HPDE6-E6E7 (cell line): Measurements from ENCODE around the gene PROC.
"Not testable (repeated sequence)": the region's sequence is repeated elsewhere in the genome, so short reads cannot be mapped to it uniquely, and the experiment has no call there.

Experiments
- DNase-seq: peaks from one replicate; pipeline ENCODE4 v3.0.0; 2011; ENCODE audit warnings: missing footprints; ENCODE audit errors: extremely low spot score

The PROC gene

DNA sequence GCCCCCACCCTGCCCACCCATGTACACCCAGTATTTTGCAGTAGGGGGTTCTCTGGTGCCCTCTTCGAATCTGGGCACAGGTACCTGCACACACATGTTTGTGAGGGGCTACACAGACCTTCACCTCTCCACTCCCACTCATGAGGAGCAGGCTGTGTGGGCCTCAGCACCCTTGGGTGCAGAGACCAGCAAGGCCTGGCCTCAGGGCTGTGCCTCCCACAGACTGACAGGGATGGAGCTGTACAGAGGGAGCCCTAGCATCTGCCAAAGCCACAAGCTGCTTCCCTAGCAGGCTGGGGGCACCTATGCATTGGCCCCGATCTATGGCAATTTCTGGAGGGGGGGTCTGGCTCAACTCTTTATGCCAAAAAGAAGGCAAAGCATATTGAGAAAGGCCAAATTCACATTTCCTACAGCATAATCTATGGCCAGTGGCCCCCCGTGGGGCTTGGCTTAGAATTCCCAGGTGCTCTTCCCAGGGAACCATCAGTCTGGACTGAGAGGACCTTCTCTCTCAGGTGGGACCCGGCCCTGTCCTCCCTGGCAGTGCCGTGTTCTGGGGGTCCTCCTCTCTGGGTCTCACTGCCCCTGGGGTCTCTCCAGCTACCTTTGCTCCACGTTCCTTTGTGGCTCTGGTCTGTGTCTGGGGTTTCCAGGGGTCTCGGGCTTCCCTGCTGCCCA is 9.3 kb downstream of the PROC start:
- DNase-seq = no peak

DNA sequence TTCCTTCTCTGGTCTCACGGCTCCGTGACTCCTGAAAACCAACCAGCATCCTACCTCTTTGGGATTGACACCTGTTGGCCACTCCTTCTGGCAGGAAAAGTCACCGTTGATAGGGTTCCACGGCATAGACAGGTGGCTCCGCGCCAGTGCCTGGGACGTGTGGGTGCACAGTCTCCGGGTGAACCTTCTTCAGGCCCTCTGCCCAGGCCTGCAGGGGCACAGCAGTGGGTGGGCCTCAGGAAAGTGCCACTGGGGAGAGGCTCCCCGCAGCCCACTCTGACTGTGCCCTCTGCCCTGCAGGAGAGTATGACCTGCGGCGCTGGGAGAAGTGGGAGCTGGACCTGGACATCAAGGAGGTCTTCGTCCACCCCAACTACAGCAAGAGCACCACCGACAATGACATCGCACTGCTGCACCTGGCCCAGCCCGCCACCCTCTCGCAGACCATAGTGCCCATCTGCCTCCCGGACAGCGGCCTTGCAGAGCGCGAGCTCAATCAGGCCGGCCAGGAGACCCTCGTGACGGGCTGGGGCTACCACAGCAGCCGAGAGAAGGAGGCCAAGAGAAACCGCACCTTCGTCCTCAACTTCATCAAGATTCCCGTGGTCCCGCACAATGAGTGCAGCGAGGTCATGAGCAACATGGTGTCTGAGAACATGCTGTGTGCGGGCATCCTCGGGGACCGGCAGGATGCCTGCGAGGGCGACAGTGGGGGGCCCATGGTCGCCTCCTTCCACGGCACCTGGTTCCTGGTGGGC is 10.0 kb downstream of the PROC start:
- DNase-seq = no peak

GRCh38 chr2:127428815-127429109 is 10.5 kb downstream of the PROC start:
- DNase-seq = no peak

- DNase-seq = no peak
Observed at GRCh38 chr2:127429291-127429690, 11.1 kb downstream of the PROC start.

- no peak for DNase-seq
Observed at GRCh38 chr2:127429844-127430425, 11.7 kb downstream of the PROC start.

DNA sequence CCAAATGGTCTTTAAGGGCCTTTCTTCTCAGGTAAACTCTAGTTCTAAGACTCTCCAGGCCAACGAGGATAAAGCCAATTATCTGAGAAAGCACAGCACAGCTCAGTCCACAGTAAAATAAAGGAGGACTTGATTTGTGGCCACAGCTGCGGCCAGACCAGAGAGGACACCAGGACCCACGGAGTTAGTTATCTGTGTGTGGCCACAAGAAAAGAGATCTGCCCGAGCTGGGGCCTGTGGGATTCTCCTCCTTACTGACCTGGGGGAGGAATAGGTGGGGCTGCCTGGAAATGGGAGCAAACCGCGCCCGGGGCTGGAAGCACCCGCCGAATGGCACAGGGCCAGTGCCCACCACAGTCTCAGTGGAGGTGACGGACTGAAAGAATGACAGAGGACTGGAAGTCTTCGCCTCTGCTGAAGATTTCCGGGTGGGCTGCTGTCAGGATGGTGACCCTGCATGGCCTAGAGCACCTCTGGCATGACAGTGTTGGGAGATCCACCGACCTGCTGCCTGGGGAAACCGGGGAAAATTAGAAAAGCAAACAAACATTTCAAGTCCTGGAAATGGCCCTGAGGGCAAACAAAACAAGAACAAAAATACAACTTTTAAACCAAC is 13.3 kb downstream of the PROC start:
- DNase-seq = no peak

GRCh38 chr2:127434515-127434914 is 16.3 kb downstream of the PROC start:
- DNase-seq = no peak

GRCh38 chr2:127437056-127437455 is 18.8 kb downstream of the PROC start:
- no peak for DNase-seq

DNA sequence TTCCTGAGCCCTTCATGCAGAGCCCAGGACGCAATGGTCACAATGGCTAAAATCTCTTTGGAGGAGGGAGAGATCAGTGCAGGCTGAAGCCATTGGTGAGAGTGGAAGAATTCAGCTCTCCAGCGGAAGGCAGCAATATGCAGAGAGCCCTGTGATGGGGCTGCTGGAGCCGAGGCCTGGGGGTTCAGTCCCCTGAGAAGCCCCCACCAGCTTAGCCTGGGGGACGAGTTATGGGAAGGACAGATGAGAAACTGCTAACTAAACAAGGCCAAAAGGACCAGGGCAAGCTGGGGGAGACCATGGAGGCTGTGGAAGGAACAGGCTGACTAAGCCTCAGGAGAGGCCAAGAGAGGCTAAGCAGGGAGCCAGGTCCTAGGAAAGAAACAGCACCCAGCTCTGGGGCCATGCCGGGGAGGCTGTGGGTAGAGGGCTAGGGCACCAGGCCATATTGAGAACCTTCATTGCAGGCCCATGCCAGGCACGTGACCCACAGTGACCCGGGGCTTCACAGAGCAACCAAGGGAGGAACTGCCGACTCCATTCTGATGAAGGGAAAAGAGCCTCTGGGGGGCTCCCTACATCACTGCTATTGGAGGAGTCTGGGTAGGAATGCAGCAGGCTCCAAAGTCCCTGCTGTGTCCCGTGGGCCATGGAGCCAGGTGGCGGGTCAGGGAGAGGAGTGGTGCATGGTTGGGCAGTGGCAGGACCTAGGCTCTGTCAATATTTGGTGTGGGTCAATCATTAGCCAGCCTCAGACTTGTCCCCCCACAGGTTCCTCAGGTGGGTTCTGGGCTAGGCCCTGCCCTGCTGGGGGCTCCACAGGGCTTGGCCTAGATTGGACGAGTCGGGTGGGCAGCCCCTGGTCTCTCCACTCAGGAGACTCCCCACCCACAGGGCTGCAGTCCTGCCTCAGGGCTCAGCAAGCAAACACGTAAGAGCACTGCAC is 19.8 kb downstream of the PROC start:
- DNase-seq = no peak

- DNase-seq = no peak
Observed at GRCh38 chr2:127439343-127439742, 21.1 kb downstream of the PROC start.

DNA sequence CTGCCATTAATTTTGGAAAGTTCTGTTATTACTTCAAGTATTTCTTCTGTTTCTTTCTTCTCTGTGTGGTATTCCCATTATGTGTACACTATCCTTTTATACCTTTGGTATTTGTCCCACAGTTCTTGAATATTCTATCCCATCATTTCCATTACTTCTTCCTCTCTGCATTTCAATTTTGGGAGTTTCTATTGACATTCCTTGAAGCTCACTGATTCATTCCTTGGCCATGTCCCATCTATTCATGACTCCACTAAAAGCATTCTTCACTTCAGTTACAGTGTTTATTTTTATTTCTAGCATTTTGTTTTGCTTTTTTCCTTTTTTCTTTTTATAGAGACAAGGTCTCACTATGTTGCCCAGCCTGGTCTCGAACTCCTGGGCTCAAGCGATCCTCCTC is 30.3 kb downstream of the PROC start:
- no peak for DNase-seq

DNA sequence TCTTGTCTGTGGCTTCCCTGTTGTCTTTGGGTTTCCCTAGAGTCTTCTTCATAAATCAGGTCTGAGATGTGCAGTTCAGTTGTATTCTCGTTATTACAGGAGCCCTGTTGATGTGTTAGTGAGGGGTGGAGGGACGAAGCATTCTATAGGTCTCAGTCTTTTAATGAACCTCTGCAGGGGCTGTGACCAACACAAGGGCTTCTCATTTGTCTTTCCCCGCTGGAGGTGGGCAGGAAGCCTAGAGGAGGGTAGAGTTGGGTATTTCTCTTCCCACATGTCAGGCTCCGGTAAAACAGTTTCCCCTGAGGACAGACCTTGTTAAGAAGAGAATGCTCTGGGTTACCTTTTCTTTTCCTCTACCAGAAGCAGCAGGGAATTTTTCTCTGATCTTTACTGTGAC is 31.2 kb downstream of the PROC start:
- no peak for DNase-seq

GRCh38 chr2:127449898-127450297 is 31.7 kb downstream of the PROC start:
- no peak for DNase-seq

GRCh38 chr2:127451981-127452380 is 33.8 kb downstream of the PROC start:
- no peak for DNase-seq

GRCh38 chr2:127452423-127452822 is 34.2 kb downstream of the PROC start:
- not testable (repeated sequence) for DNase-seq

GRCh38 chr2:127453013-127453391 is 34.8 kb downstream of the PROC start:
- DNase-seq = no peak

GRCh38 chr2:127453392-127454171 is 35.4 kb downstream of the PROC start:
- DNase-seq = no peak

GRCh38 chr2:127454595-127455565 is 36.7 kb downstream of the PROC start:
- no peak for DNase-seq

DNA sequence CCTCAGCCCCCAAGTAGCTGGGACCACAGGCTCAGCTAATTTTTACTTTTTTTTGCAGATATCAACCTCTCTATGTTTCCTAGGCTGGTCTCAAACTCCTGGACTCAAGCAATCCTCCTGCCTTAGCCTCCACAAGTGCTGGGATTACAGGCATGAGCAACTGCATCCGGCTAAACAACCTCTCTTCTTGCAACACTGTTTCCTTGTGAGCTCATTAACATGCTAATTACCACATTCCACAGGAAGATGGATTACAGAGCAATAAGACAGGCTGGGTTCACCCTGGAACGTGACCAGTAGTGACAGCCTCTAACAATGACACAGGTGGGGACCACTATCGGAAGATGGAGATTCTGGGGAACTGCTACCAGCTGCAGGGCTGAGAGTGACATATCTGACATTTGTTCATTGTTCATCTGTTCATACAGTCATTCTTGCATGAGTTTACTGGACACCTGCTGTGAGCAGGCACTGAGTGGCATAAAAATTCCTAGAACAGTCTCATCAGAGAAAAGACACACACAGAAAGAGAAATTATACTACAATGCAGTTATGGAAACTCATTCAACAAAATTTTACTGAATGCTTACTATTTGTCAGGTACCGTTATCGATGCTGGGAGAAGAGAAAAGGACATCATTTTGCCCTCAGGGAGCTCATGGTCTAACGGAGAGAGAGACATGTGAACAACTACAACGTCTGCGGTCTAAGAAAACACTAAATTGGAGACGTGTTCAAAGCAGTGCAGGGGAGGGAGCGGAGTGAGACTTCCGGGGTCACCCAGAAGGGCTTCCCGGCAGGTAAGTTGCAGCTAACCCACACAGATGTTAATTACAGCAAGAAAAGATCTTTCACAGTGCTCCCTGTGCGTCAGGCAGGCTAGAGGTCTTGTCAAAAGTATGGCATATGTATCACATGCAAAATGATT is 37.6 kb downstream of the PROC start:
- DNase-seq = no peak
